Mammary epithelial cell (primary cell): ENCODE measurements around the gene CPM.

Experiments
- EZH2 ChIP-seq: IDR thresholded peaks from 2 replicates; pipeline ENCODE4 v1.6.1; 2012; ENCODE audit warnings: low read length, inconsistent platforms, borderline replicate concordance
- TF ChIP-seq, protein P1 (sequence below), 2 donors: IDR thresholded peaks in 1 of 2; conservative IDR thresholded peaks in 1 of 2; 2 replicates each; pipeline ENCODE4 v1.5.1; 2011 to 2012; ENCODE audit warnings: inconsistent platforms in 2 of 2, low read length in 2 of 2, mild to moderate bottlenecking in 2 of 2, control low read depth in 1 of 2, low read depth in 1 of 2; ENCODE audit not compliant: insufficient read depth in 1 of 2; ENCODE audit errors: extremely low read depth in 1 of 2

- TF ChIP-seq, protein P1, sequence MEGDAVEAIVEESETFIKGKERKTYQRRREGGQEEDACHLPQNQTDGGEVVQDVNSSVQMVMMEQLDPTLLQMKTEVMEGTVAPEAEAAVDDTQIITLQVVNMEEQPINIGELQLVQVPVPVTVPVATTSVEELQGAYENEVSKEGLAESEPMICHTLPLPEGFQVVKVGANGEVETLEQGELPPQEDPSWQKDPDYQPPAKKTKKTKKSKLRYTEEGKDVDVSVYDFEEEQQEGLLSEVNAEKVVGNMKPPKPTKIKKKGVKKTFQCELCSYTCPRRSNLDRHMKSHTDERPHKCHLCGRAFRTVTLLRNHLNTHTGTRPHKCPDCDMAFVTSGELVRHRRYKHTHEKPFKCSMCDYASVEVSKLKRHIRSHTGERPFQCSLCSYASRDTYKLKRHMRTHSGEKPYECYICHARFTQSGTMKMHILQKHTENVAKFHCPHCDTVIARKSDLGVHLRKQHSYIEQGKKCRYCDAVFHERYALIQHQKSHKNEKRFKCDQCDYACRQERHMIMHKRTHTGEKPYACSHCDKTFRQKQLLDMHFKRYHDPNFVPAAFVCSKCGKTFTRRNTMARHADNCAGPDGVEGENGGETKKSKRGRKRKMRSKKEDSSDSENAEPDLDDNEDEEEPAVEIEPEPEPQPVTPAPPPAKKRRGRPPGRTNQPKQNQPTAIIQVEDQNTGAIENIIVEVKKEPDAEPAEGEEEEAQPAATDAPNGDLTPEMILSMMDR (conservative IDR thresholded peaks at IDR 0.05 in 1 of 2, IDR thresholded peaks at IDR 0.05 in 1 of 2; ENCODE audit: extremely low read depth in 1 of 2, insufficient read depth in 1 of 2, low read depth in 1 of 2, low read length in 2 of 2): peak; percentile 63 to 96
- no peak for TF ChIP-seq EZH2
These were observed 33.7 kb downstream of the CPM start for GRCh38 chr12:68899251-68899771.
